Measurements from ENCODE around the gene SLC23A1.

- TF ChIP-seq CTCF (IDR thresholded peaks at IDR 0.05) (no peak), POLR2A (IDR thresholded peaks at IDR 0.05) (no peak)
Measured at GRCh38 chr5:139425497-139425896, 42.4 kb upstream of the SLC23A1 start.
